ENCODE results near the gene COX7C.

The COX7C gene

DNA sequence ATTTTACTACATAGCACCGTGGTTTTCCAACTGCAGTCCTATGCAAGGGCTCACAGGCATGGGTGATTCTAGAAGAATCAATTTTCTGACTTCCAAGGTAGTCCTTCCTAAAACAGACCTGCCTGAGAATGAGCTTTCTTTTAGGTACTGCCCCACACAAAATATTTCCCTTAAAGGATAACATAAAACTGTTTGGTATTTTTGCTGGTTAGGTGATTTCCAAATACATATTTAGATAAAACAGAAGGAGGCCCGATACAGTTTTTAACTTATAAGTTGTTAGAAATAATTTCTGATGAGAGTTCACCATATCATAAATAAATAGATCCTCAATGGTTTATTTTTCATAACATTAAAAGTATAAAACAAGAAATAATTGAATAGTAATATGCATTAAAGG is 46.4 kb downstream of the COX7C start:
- no peak for DNase-seq (ENCODE audit: low spot score)

DNA sequence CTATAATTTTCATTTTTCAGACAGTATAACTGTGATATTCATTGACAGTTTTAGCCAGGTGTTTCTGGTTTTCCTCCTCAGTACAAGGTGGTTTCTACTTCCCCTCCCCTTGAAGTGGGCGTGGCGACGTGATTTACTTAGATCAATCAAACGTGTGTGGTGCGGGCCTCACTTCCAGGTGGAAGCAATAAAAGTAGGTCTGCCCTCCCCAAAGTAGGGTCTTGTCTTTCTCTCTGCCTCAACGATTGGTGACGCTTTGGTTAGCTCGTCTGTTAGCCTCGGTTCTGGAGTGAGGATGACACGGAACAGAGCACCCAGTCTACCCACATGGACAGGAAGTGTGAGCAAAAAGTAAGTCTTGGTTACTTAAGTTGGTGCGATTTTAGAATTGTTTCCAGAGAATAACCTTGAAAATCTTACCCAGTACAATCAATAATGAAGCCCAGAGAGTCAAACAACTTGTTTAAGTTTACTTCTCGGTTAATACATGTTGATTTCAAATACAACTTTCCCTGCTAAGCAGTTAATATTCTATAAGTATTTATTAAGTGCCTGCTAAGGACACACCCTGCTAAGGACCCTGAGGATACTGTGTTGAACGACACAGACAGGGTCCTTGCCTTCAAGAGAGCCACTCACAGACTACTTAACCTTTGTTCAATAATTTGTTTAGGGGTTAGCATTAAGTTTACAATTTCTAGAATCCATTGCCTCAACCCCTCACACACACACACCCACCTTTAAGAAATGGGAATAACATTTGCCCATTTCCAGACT is 48.4 kb downstream of the COX7C start:
- DNase-seq (ENCODE audit: low spot score): no peak

DNA sequence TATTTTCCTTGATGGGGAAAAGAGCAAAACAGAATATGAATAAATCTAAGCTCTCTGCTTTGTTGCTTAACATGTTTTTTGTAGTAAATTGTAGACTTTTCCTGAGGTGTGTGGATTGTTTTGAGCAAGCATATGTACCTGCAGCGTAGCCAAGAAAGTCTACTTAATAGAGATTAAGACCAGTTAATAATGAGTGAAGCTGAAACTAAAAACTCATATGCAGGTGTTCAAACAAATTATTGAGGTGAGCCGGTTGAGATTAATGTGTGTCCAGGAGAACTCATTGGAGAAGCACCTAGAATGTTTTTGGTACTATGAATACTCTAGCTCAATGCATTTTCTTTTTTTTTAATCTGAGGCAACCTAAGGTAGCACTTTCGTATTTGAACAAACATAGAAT is 49.2 kb downstream of the COX7C start:
- DNase-seq (ENCODE audit: low spot score): no peak
